ENCODE measurements around the gene C1orf216. TPM values are rescaled to one million over a fixed set of nuclear protein-coding genes. Genes with fewer than 3 reads are reported as not detected.
A peak's percentile ranks its signal among the peaks of the same experiment; 100 is the strongest.

Gene C1orf216
- total RNA-seq, 1 experiment from 2014 or later: 10.1 TPM

GRCh38 chr1:35718492-35719336 is at the start of gene C1orf216 (continued):
- TF ChIP-seq JAZF1 (CRISPR knock-in tag; IDR thresholded peaks at IDR 0.05) (no peak), MLX (CRISPR knock-in tag; IDR thresholded peaks at IDR 0.05) (no peak), ETV6 (CRISPR knock-in tag; IDR thresholded peaks at IDR 0.05) (no peak; the same call in 1 of the 2 replicates), ZNF317 (CRISPR knock-in tag; IDR thresholded peaks at IDR 0.05; ENCODE audit: borderline replicate concordance, low read depth) (no peak), HMGA2 (CRISPR knock-in tag; IDR thresholded peaks at IDR 0.05) (no peak), HMGXB4 (CRISPR knock-in tag; IDR thresholded peaks at IDR 0.05) (no peak; the same call in none of the 2 replicates), TEAD1 (CRISPR knock-in tag; IDR thresholded peaks at IDR 0.05) (no peak), MYBL2 (CRISPR knock-in tag; IDR thresholded peaks at IDR 0.05) (no peak), EMX1 (CRISPR knock-in tag; IDR thresholded peaks at IDR 0.05) (no peak), PRRX2 (CRISPR knock-in tag; IDR thresholded peaks at IDR 0.05) (no peak), RORB (CRISPR knock-in tag; IDR thresholded peaks at IDR 0.05) (no peak), ZNF423 (CRISPR knock-in tag; IDR thresholded peaks at IDR 0.05) (no peak), ATF1 (CRISPR knock-in tag; IDR thresholded peaks at IDR 0.05) (no peak), SOX15 (CRISPR knock-in tag; IDR thresholded peaks at IDR 0.05) (no peak), ZBTB21 (CRISPR knock-in tag; IDR thresholded peaks at IDR 0.05; ENCODE audit: borderline replicate concordance) (no peak), CREB1 (CRISPR knock-in tag; IDR thresholded peaks at IDR 0.05) (no peak), MAX (CRISPR knock-in tag; IDR thresholded peaks at IDR 0.05) (peak; percentile 88), NR2C2 (CRISPR knock-in tag; IDR thresholded peaks at IDR 0.05) (peak; percentile 58; the same call in 1 of the 2 replicates), NR1H2 (CRISPR knock-in tag; IDR thresholded peaks at IDR 0.05) (no peak), FOXJ3 (CRISPR knock-in tag; IDR thresholded peaks at IDR 0.05; ENCODE audit: borderline replicate concordance) (no peak), FOXK1 (CRISPR knock-in tag; IDR thresholded peaks at IDR 0.05) (0 out of 2 replicates have a peak, but pooled peaks have one; percentile 36), GRHL2 (CRISPR knock-in tag; IDR thresholded peaks at IDR 0.05; ENCODE audit: insufficient replicate concordance, severe bottlenecking) (no peak), FOXP1 (CRISPR knock-in tag; IDR thresholded peaks at IDR 0.05; ENCODE audit: borderline replicate concordance) (peak; percentile 63), IRF2 (CRISPR knock-in tag; IDR thresholded peaks at IDR 0.05; ENCODE audit: borderline replicate concordance, low read depth) (no peak), SMAD3 (CRISPR knock-in tag; IDR thresholded peaks at IDR 0.05; ENCODE audit: borderline replicate concordance) (no peak), GTF2I (CRISPR knock-in tag; conservative IDR thresholded peaks at IDR 0.05) (no peak), CBFB (CRISPR knock-in tag; IDR thresholded peaks at IDR 0.05; ENCODE audit: low read depth) (no peak)
- TF ChIP-seq, protein P1, sequence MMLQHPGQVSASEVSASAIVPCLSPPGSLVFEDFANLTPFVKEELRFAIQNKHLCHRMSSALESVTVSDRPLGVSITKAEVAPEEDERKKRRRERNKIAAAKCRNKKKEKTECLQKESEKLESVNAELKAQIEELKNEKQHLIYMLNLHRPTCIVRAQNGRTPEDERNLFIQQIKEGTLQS (CRISPR knock-in tag; conservative IDR thresholded peaks at IDR 0.05): no peak
- TF ChIP-seq, protein P2, sequence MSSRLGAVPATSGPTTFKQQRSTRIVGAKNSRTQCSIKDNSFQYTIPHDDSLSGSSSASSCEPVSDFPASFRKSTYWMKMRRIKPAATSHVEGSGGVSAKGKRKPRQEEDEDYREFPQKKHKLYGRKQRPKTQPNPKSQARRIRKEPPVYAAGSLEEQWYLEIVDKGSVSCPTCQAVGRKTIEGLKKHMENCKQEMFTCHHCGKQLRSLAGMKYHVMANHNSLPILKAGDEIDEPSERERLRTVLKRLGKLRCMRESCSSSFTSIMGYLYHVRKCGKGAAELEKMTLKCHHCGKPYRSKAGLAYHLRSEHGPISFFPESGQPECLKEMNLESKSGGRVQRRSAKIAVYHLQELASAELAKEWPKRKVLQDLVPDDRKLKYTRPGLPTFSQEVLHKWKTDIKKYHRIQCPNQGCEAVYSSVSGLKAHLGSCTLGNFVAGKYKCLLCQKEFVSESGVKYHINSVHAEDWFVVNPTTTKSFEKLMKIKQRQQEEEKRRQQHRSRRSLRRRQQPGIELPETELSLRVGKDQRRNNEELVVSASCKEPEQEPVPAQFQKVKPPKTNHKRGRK (CRISPR knock-in tag; IDR thresholded peaks at IDR 0.05; ENCODE audit: borderline replicate concordance): 0 out of 2 replicates have a peak, but pooled peaks have one; percentile 63
- TF ChIP-seq, protein P3, sequence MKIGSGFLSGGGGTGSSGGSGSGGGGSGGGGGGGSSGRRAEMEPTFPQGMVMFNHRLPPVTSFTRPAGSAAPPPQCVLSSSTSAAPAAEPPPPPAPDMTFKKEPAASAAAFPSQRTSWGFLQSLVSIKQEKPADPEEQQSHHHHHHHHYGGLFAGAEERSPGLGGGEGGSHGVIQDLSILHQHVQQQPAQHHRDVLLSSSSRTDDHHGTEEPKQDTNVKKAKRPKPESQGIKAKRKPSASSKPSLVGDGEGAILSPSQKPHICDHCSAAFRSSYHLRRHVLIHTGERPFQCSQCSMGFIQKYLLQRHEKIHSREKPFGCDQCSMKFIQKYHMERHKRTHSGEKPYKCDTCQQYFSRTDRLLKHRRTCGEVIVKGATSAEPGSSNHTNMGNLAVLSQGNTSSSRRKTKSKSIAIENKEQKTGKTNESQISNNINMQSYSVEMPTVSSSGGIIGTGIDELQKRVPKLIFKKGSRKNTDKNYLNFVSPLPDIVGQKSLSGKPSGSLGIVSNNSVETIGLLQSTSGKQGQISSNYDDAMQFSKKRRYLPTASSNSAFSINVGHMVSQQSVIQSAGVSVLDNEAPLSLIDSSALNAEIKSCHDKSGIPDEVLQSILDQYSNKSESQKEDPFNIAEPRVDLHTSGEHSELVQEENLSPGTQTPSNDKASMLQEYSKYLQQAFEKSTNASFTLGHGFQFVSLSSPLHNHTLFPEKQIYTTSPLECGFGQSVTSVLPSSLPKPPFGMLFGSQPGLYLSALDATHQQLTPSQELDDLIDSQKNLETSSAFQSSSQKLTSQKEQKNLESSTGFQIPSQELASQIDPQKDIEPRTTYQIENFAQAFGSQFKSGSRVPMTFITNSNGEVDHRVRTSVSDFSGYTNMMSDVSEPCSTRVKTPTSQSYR (CRISPR knock-in tag; IDR thresholded peaks at IDR 0.05): 0 out of 2 replicates have a peak, but pooled peaks have one; percentile 65

Measured in WTC11 (cell line).